Kidney (tissue), 14 donors: Measurements from ENCODE around the gene ALDH16A1. TPM values are rescaled to one million over a fixed set of nuclear protein-coding genes. Genes with fewer than 3 reads are reported as not detected.

Source experiments
- DNase-seq, 5 donors: peaks; one replicate each; pipeline ENCODE4 v3.0.0-alpha.2; 2013 to 2020
- FAIRE-seq: peaks from 2 replicates; lab custom pipeline; 2012; peaks lifted over from hg19 to GRCh38; lab: Jason Lieb, UNC
- H3K27ac ChIP-seq, 2 donors: one replicate each; pipeline ENCODE4 v1.7.0; 2013; ENCODE audit warnings: low read depth in 2 of 2, low read length in 2 of 2, inconsistent platforms in 1 of 2
- H3K27me3 ChIP-seq: one replicate; pipeline ENCODE4 v1.7.1; 2013; ENCODE audit warnings: low read length, inconsistent platforms; ENCODE audit not compliant: control insufficient read depth, insufficient read depth
- H3K36me3 ChIP-seq, 3 donors: one replicate each; pipeline versions ENCODE4 v1.7.0 to v1.7.1; 2013; ENCODE audit warnings: low read length in 3 of 3, control low read depth in 1 of 3, inconsistent platforms in 1 of 3; ENCODE audit not compliant: insufficient read depth in 3 of 3, control insufficient read depth in 2 of 3
- H3K4me1 ChIP-seq, 3 donors: one replicate each; pipeline versions ENCODE4 v1.7.0 to v1.7.1; 2013; ENCODE audit warnings: low read length in 3 of 3, inconsistent platforms in 1 of 3, low read depth in 1 of 3; ENCODE audit not compliant: control insufficient read depth in 2 of 3, insufficient read depth in 2 of 3
- H3K4me3 ChIP-seq, 3 donors: one replicate each; pipeline versions ENCODE4 v1.7.0 to v1.8.1; 2013; ENCODE audit warnings: low read length in 3 of 3, control low read depth in 1 of 3, inconsistent platforms in 1 of 3
- H3K9ac ChIP-seq, 3 donors: one replicate each; pipeline versions ENCODE4 v1.7.0 to v1.7.1; 2013; ENCODE audit warnings: low read length in 3 of 3, control low read depth in 1 of 3, inconsistent platforms in 1 of 3
- H3K9me3 ChIP-seq, 3 donors: one replicate each; pipeline versions ENCODE4 v1.7.0 to v1.7.1; 2013; ENCODE audit warnings: low read length in 3 of 3, control low read depth in 1 of 3, inconsistent platforms in 1 of 3; ENCODE audit not compliant: control insufficient read depth in 2 of 3, insufficient read depth in 1 of 3
- intact Hi-C: fragments of 100-400 bp; cut with DNase I; formaldehyde crosslinking; loops from one replicate; pipeline ENCODE4 v1.11.1; 2022
- polyA plus RNA-seq: library from polyadenylated mRNA; stranded (reverse); fragments of 350-450 nt; fragmentation: Illumina TruSeq; extraction: RNeasy Lipid Tissue Mini Kit (QIAGEN cat#74804); gene quantifications from one replicate; pipeline ENCODE4 v1.2.3, GENCODE V29; 2014; ENCODE audit warnings: low read depth, low replicate concordance; ENCODE audit not compliant: insufficient read depth
- total RNA-seq: library from RNA; stranded (reverse); fragmentation: NEBNext Ultra II Directional; extraction: Animal tissue kit (Norgen Biotek cat#: 25700); gene quantifications from one replicate; pipeline ENCODE4 v1.2.1, GENCODE V29; 2021
- TF ChIP-seq, protein P1 (sequence below): IDR thresholded peaks from 3 replicates; pipeline ENCODE4 v1.5.1; 2012; ENCODE audit warnings: mild to moderate bottlenecking, moderate library complexity, borderline replicate concordance; ENCODE audit not compliant: insufficient read depth; ENCODE audit errors: extremely low read depth
- donor health status: control.
- donor health status: control.
- donor health status: control.
- donor health status: control.
- donor health status: control.
- donor health status: DM: yes; HTN: yes; CAD: no.
- donor health status: Normal renal cell carcinoma (clear cell type).

The ALDH16A1 gene
- total and polyA plus RNA-seq, 2 donors from 2014 or later, result 26.8 to 31.8 TPM

DNA sequence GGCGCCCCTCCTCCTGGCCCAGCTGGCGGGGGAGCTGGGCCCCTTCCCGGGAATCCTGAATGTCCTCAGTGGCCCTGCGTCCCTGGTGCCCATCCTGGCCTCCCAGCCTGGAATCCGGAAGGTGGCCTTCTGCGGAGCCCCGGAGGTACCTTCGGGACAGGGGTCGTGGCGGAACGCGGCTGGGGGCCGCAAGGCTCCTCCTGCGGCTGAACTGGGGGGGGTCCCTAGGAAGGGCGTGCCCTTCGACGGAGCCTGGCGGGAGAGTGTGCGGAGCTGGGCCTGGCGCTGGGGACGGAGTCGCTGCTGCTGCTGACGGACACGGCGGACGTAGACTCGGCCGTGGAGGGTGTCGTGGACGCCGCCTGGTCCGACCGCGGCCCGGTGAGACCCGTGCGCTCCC, 8.6 kb downstream of the ALDH16A1 start:
- Histone ChIP-seq H3K4me1 (no peaks in the 10 kb centered on the region), H3K27me3 (no peaks in the 10 kb centered on the region), H3K9ac (no peak overlapping the region), H3K27ac (no peak overlapping the region), H3K9me3 (no peaks in the 10 kb centered on the region), H3K36me3 (peaks cover 0 to 2% (median 0%) of the 10 kb centered on the region in 3 donors), H3K4me3 (no peak overlapping the region)
- TF ChIP-seq, protein P1, sequence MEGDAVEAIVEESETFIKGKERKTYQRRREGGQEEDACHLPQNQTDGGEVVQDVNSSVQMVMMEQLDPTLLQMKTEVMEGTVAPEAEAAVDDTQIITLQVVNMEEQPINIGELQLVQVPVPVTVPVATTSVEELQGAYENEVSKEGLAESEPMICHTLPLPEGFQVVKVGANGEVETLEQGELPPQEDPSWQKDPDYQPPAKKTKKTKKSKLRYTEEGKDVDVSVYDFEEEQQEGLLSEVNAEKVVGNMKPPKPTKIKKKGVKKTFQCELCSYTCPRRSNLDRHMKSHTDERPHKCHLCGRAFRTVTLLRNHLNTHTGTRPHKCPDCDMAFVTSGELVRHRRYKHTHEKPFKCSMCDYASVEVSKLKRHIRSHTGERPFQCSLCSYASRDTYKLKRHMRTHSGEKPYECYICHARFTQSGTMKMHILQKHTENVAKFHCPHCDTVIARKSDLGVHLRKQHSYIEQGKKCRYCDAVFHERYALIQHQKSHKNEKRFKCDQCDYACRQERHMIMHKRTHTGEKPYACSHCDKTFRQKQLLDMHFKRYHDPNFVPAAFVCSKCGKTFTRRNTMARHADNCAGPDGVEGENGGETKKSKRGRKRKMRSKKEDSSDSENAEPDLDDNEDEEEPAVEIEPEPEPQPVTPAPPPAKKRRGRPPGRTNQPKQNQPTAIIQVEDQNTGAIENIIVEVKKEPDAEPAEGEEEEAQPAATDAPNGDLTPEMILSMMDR, result no peak
- intact Hi-C loops, result no loop called here
- DNase-seq, result no peak
- no peak for FAIRE-seq

GRCh38 chr19:49462492-49462891, 9.5 kb downstream of the ALDH16A1 start:
- TF ChIP-seq, protein P1, result no peak
- Histone ChIP-seq H3K9ac (no peak overlapping the region), H3K36me3 (peaks cover 0 to 2% (median 0%) of the 10 kb centered on the region in 3 donors), H3K27me3 (no peaks in the 10 kb centered on the region), H3K4me1 (no peaks in the 10 kb centered on the region), H3K4me3 (no peak overlapping the region), H3K27ac (no peak overlapping the region), H3K9me3 (no peaks in the 10 kb centered on the region)
- DNase-seq (no peak), FAIRE-seq (no peak)
- intact Hi-C loops, result no loop called here

GRCh38 chr19:49463960-49464740, 11.1 kb downstream of the ALDH16A1 start:
- H3K9ac ChIP-seq, result no peak overlapping the region
- no peak overlapping the region for H3K4me3 ChIP-seq
- H3K36me3 ChIP-seq, result peaks cover 0 to 2% (median 0%) of the 10 kb centered on the region in 3 donors
- intact Hi-C loops, result no loop called here
- H3K4me1 ChIP-seq, result peaks cover 0 to 2% (median 0%) of the 10 kb centered on the region in 3 donors
- DNase-seq (no peak), FAIRE-seq (no peak)
- H3K9me3 ChIP-seq, result no peaks in the 10 kb centered on the region
- no peak overlapping the region for H3K27ac ChIP-seq
- TF ChIP-seq, protein P1, result no peak
- no peaks in the 10 kb centered on the region for H3K27me3 ChIP-seq
